VCaP (cell line): Measurements from ENCODE around the gene TSPAN11.
A peak's percentile ranks its signal among the peaks of the same experiment; 100 is the strongest.

Experiments used
- H3K27ac ChIP-seq: fragments of 450-650 bp; 2 replicates; pipeline ENCODE4 v1.5.1; 2017
- TF ChIP-seq, protein P1 (sequence below): fragments of 450-650 bp; conservative IDR thresholded peaks from 2 replicates; pipeline ENCODE4 v1.5.1; 2017; ENCODE audit warnings: mild to moderate bottlenecking, moderate library complexity

Gene TSPAN11

DNA sequence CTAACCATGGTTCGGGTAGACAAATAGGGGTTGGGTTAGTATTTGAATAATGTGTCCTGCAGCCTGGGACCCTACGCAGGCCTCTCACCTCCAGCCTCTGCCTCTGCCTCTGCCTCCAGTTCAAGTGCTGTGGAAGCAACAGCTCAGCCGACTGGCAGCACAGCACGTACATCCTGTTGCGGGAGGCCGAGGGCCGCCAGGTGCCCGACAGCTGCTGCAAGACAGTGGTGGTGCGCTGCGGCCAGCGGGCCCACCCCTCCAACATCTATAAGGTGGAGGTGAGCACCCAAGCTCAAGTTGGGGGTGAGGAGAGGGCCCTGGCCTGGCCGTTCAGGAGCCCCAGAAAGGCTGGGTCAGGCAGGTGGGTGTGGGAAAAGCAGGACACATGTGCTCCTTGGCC is 55.9 kb downstream of the TSPAN11 start:
- TF ChIP-seq, protein P1, sequence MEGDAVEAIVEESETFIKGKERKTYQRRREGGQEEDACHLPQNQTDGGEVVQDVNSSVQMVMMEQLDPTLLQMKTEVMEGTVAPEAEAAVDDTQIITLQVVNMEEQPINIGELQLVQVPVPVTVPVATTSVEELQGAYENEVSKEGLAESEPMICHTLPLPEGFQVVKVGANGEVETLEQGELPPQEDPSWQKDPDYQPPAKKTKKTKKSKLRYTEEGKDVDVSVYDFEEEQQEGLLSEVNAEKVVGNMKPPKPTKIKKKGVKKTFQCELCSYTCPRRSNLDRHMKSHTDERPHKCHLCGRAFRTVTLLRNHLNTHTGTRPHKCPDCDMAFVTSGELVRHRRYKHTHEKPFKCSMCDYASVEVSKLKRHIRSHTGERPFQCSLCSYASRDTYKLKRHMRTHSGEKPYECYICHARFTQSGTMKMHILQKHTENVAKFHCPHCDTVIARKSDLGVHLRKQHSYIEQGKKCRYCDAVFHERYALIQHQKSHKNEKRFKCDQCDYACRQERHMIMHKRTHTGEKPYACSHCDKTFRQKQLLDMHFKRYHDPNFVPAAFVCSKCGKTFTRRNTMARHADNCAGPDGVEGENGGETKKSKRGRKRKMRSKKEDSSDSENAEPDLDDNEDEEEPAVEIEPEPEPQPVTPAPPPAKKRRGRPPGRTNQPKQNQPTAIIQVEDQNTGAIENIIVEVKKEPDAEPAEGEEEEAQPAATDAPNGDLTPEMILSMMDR: no peak
- no peak overlapping the region for H3K27ac ChIP-seq

DNA sequence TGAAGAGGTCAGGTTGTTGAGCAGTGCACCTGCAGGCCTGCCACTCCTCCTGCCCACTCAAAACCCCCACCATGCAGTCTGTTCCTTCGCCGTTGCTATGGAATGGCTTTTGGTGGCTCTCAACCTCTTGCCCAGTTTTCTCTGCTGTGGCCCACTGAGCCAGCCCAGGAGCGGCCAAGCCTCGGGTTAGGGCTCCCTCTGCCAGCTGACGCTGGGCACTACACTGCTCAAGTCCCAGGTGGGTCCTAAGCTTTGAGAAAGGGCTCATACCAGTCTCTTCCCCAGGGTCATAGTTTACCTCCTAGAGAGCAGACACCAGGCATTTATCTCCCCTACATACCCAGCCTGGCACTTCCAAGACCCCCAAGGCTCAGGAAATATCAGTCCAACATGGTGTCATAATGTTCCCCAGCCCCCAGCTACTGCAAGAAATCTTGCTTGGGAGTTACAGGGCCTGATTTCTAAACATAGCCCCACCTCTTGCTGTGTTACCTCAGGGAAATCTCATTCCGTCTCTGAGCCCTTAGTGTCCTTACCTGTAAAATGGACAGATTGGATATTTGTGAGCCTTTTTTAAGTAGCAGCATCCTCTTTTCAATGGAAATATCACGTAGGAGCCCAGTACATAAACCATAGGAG is 59.4 kb downstream of the TSPAN11 start:
- no peak overlapping the region for H3K27ac ChIP-seq
- TF ChIP-seq, protein P1: peak; percentile 94

DNA sequence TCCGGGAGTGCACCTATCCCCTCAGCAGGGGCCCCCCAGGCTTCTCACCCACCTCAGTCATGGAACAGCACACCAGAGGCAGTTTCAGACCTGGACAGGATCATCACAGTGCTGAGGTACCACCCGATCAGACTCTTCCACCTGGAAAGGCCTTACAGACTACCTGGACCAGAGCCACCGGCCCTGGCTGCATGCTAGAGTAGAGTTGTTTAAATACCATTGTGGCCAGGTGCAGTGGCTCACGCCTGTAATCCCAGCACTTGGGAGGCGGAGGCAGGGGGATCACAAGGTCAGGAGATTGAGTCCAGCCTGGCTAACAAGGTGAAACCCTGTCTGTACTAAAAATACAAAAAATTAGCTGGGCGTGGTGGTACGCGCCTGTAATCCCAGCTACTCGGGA is 61.5 kb downstream of the TSPAN11 start:
- TF ChIP-seq, protein P1: no peak
- H3K27ac ChIP-seq: peak overlapping the region; percentile 51; the same call in 1 of the 2 replicates

DNA sequence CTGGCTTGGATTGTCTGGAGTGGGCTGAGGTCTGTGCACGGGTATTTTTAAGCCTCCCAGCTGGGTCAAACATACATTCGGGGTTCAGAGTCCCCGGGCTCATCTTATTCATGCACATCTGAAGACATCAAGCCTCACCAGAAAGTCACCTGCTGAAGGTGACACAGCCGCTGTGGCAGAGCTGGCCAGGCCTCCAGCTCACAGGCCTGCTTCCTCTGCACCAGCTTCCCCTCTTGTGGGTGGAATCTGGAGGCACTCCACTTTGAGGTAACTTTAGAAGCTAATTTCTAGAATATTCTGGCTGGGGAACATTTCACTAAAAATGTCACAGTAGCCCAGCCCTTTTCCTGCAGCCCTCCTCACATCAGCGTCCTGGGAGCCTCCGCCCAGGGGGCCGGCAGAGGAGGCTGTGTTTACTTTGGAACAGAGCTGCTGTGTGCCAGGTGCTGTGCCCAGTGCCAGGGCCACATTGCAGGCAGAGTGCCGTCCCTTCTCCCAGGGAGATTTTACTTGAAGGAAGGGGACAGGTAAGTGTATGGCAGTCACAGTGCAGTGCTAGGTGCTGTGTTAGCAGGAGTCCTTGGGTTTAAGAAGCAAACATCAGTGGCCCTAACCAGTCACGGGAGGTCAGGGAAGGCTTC is 62.2 kb downstream of the TSPAN11 start:
- TF ChIP-seq, protein P1: no peak
- H3K27ac ChIP-seq: peak overlapping the region; percentile 51

DNA sequence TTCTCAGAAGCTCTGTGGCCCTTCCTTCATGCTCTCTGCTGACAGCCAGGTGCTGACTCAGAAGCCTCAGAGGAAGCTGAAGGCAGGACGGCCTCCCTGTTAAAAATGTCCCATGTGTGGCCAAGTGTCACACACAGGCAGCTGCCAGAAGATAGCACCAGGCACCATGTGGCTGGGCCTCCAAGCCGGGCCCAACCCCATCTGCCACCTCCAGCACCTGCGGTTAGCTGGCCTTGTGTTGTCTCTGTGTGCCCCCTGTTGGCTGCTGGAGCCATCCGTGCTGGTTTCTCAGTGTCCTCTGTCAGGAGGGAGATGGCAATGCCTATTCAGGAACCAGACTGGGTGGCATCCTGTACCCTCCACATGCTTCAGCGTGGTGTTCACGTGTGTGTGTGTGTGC is 63.2 kb downstream of the TSPAN11 start:
- H3K27ac ChIP-seq: peak overlapping the region; percentile 51
- TF ChIP-seq, protein P1: peak; percentile 54; the same call in 1 of the 2 replicates

DNA sequence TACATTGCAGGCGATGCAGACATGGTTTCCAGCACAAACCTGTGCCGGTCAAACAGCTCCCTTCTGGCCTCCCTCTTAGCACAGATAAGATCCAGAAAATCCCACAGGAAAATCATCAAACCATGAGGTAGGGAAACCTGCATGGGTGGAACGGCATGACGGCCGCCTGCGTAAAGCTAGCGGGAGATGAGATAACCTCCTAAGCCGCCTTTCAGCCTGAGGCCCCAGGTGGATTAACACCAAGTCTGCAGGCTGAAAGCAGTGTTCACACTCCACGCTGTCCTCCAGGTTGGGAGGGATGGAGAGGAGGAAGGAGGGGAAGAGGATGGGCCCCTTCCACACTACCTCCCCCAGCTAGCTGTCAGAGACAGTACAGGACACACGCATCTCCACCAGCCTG is 63.8 kb downstream of the TSPAN11 start:
- no peak overlapping the region for H3K27ac ChIP-seq
- TF ChIP-seq, protein P1: no peak

DNA sequence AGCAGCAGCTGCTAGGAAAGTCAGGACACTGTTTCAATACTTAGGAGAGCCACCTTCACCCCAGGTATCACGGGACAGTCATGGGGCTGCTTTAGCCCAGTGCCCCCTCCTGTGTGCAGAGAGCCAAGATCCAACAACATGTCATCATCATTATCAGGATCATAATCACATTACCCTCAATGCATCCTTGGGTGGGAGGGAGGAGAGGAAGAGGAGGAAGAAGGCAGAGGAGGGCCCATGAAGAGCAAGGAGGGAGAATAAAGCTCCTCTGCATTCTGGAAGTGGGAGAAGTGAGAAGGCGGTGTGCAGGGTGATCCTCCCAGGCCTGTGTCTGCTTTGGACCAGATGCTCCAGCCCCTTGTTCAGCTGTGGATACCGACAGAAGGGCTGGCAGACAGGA is 64.2 kb downstream of the TSPAN11 start:
- H3K27ac ChIP-seq: no peak overlapping the region
- TF ChIP-seq, protein P1: no peak
